Neural progenitor cell (in vitro differentiated cells): Measurements from ENCODE around the gene H6PD.

Source experiments
- EZH2 ChIP-seq: fragments of 200-600 bp; sonication (generic); IDR thresholded peaks from 2 replicates; pipeline ENCODE4 v1.6.1; 2017; ENCODE audit warnings: antibody characterized with exemption, mild to moderate bottlenecking, moderate library complexity
- EZH2phosphoT487 ChIP-seq: fragments of 200-600 bp; sonication (generic); IDR thresholded peaks from 2 replicates; pipeline ENCODE4 v1.6.1; 2017; ENCODE audit warnings: antibody characterized with exemption
- TF ChIP-seq, protein P1 (sequence below): fragments of 200-600 bp; sonication (generic); IDR thresholded peaks from 2 replicates; pipeline ENCODE4 v1.5.1; 2017; ENCODE audit warnings: antibody characterized with exemption, mild to moderate bottlenecking

DNA sequence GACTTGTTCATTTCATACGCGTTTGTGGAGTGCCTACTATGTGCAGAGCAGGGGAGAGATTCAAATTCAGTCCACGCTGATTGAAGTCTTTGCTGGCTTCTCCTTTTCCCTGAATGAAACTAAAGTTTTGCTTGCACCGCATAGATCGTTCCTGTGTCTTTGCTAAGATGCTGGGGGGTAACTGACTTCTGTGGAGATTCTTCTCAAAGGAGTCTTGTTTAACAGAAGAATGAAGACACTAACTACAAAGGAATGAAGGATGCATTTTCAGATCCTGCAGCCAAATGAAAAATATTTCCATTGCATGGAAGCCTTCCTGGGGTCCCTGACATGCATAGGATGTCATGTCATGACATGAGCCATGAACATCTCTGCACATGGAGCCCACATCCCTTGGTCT, 26.9 kb upstream of the H6PD start:
- TF ChIP-seq, protein P1, sequence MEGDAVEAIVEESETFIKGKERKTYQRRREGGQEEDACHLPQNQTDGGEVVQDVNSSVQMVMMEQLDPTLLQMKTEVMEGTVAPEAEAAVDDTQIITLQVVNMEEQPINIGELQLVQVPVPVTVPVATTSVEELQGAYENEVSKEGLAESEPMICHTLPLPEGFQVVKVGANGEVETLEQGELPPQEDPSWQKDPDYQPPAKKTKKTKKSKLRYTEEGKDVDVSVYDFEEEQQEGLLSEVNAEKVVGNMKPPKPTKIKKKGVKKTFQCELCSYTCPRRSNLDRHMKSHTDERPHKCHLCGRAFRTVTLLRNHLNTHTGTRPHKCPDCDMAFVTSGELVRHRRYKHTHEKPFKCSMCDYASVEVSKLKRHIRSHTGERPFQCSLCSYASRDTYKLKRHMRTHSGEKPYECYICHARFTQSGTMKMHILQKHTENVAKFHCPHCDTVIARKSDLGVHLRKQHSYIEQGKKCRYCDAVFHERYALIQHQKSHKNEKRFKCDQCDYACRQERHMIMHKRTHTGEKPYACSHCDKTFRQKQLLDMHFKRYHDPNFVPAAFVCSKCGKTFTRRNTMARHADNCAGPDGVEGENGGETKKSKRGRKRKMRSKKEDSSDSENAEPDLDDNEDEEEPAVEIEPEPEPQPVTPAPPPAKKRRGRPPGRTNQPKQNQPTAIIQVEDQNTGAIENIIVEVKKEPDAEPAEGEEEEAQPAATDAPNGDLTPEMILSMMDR: no peak
- TF ChIP-seq EZH2phosphoT487: no peak
- no peak for TF ChIP-seq EZH2
